T-helper 2 cell treated with Interferon-gamma antibody and Interleukin-4, amounts not matched to agents 5 μg/mL and 100 μg/mL, for 36 hours (primary cell): ENCODE results near the gene SLC25A46.

ENCODE experiments used
- DNase-seq: peaks from one replicate; pipeline ENCODE4 v3.0.0; 2021; ENCODE audit warnings: low spot score
- H3K27ac Mint-ChIP-seq: one replicate; pipeline ENCODE4 v1.8.0; 2021; ENCODE audit warnings: mild to moderate bottlenecking, mixed read lengths
- H3K27me3 Mint-ChIP-seq: one replicate; pipeline ENCODE4 v1.8.0; 2021; ENCODE audit warnings: low read depth, mixed read lengths
- H3K36me3 Mint-ChIP-seq: one replicate; pipeline ENCODE4 v1.8.0; 2021; ENCODE audit warnings: low read depth, mixed read lengths
- H3K4me1 Mint-ChIP-seq: one replicate; pipeline ENCODE4 v1.8.0; 2021; ENCODE audit warnings: low read depth, mixed read lengths
- H3K4me3 Mint-ChIP-seq: one replicate; pipeline ENCODE4 v1.8.0; 2022; ENCODE audit warnings: mild to moderate bottlenecking, moderate library complexity, mixed read lengths
- H3K9me3 Mint-ChIP-seq: one replicate; pipeline ENCODE4 v1.8.0; 2021; ENCODE audit warnings: mixed read lengths

The SLC25A46 gene

DNA sequence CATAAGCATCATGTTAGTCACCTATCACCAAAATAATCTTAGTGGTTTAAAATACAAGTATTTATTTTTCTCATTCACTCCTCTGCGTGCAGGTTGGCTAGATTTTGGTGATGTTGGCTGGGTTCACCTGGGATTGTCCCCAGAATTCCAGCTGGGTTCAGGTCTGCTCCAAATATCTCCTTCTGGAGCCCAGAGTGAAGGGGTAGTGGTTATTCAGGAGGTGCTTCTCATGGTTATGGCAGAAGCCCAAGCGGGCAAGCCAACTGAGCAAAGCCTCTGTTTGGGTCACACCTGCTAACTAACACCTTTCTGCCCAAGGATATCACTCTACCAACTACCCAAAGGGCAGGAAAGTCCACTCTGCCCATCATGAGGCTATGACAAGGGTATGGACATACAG, 4.7 kb upstream of the SLC25A46 start:
- DNase-seq = no peak
- H3K4me1 Mint-ChIP-seq = peaks cover 13% of the 10 kb centered on the region
- H3K27me3 Mint-ChIP-seq = peaks cover 23% of the 10 kb centered on the region
- peaks cover 2% of the 10 kb centered on the region for H3K36me3 Mint-ChIP-seq
- H3K4me3 Mint-ChIP-seq = no peak overlapping the region
- H3K27ac Mint-ChIP-seq = no peak overlapping the region
- no peaks in the 10 kb centered on the region for H3K9me3 Mint-ChIP-seq

- H3K9me3 Mint-ChIP-seq = no peaks in the 10 kb centered on the region
- no peak overlapping the region for H3K27ac Mint-ChIP-seq
- H3K27me3 Mint-ChIP-seq = peaks cover 23% of the 10 kb centered on the region
- H3K36me3 Mint-ChIP-seq = peaks cover 5% of the 10 kb centered on the region
- no peak overlapping the region for H3K4me3 Mint-ChIP-seq
- H3K4me1 Mint-ChIP-seq = peaks cover 20% of the 10 kb centered on the region
- DNase-seq = no peak
These were observed 3.3 kb upstream of the SLC25A46 start for GRCh38 chr5:110735556-110735955.

- peaks cover 21% of the 10 kb centered on the region for H3K27me3 Mint-ChIP-seq
- H3K9me3 Mint-ChIP-seq = no peaks in the 10 kb centered on the region
- H3K27ac Mint-ChIP-seq = no peak overlapping the region
- no peak overlapping the region for H3K4me3 Mint-ChIP-seq
- H3K4me1 Mint-ChIP-seq = peaks cover 27% of the 10 kb centered on the region
- DNase-seq = no peak
- H3K36me3 Mint-ChIP-seq = peaks cover 6% of the 10 kb centered on the region
These were observed 2.1 kb upstream of the SLC25A46 start for GRCh38 chr5:110736753-110737152.

- H3K27ac Mint-ChIP-seq = peak overlapping the region; percentile 94
- H3K4me3 Mint-ChIP-seq = peak overlapping the region; percentile 99
These were observed 350 bp upstream of the SLC25A46 start for GRCh38 chr5:110738503-110738811.

DNA sequence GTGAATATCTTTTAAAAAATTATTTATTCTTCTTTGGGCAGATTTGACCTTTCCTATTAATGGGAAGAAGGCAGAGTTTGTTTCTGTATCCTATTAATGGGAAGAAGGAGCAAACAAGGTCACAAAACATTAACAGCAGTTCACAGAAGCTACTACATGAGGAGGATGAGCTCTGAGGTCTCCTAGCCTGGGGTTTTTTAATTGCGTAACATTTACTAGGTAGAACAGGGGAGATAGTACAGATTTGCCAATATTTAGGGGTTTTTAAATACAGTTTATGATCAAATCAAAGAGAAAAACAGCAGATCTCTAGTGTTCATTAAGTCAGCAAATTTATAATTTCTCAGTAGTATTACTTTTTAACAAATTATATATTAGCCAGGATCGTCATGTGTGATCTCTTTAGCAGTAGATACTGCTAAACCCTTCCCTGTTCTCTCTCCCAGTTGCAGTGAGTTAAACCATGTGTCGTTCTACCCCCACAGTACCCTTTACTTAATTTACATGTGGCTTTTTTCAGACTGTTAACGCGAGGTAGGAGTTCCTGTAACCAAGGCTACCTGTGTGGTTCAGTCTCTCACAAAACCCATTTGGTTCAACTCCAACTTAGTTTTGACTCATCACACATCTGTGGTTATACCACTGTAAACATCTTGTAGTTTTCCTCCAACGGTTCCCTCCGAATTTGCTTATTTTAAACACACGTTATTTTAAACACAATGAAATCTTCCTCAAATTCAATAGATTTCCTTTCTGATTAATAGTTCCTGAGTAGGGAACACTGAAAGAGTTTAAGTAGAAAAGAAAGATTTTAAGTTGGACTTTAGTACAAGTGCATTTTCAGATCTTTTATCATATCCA, 13.3 kb downstream of the SLC25A46 start:
- DNase-seq = peak; percentile 56
- Mint-ChIP-seq H3K27me3 (no peaks in the 10 kb centered on the region), H3K4me1 (peaks cover 41% of the 10 kb centered on the region), H3K4me3 (peak overlapping the region; percentile 51), H3K9me3 (no peaks in the 10 kb centered on the region), H3K36me3 (peaks cover 55% of the 10 kb centered on the region), H3K27ac (peak overlapping the region; percentile 83)

More at GRCh38 chr5:110738503-110738811, 350 bp upstream of the SLC25A46 start:
- Mint-ChIP-seq H3K9me3 (no peaks in the 10 kb centered on the region), H3K4me1 (peaks cover 29% of the 10 kb centered on the region), H3K27me3 (peaks cover 18% of the 10 kb centered on the region), H3K36me3 (peaks cover 8% of the 10 kb centered on the region)
- DNase-seq = no peak

DNA sequence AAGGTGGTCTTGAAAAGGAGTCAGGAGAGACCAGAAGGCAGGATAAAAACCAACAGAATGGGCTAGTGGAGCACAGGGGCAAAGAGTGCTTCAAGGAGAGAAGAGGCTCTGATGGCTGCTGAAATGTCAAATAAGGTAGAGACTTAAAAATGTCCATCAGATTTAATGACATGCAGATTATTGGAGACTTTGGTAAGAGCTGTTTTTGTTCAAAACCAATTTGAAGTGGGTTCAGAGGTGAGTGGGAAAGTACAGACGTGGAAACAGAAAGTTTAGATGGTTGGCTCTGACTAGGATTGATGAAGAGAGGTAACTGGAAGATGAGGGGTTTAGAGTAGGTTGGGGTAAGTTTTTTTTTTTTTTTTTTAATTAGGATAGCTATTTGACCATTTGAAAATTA, 14.1 kb downstream of the SLC25A46 start:
- Mint-ChIP-seq H3K27me3 (no peaks in the 10 kb centered on the region), H3K27ac (peak overlapping the region; percentile 83), H3K4me3 (peak overlapping the region; percentile 51), H3K4me1 (peaks cover 44% of the 10 kb centered on the region), H3K36me3 (peaks cover 54% of the 10 kb centered on the region), H3K9me3 (no peaks in the 10 kb centered on the region)
- peak; percentile 15 for DNase-seq

- Mint-ChIP-seq H3K9me3 (no peaks in the 10 kb centered on the region), H3K36me3 (peaks cover 52% of the 10 kb centered on the region), H3K4me3 (no peak overlapping the region), H3K27me3 (no peaks in the 10 kb centered on the region), H3K4me1 (peaks cover 44% of the 10 kb centered on the region), H3K27ac (peak overlapping the region; percentile 5)
- no peak for DNase-seq
These were observed 14.8 kb downstream of the SLC25A46 start for GRCh38 chr5:110753600-110753999.

DNA sequence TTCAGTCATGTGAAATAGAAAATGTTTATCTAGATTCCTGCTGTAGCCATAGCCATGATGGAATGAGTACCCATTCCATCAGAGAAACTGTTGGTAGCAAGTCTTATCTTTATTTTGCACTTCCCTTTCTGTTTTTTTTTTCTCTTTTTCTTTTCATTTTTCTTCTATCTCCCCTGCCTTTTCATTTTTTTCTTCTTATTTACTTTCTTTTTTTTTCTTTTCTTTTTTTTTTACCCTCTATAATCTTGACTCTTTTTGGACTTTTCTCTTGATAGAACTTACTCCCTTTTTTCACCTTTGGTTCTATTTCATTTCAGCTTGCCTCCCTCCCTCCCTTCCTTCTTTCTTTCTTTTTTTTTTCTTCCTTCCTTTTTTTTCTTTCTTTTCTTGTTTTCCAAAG, 15.4 kb downstream of the SLC25A46 start:
- H3K9me3 Mint-ChIP-seq = no peaks in the 10 kb centered on the region
- no peak for DNase-seq
- peaks cover 46% of the 10 kb centered on the region for H3K36me3 Mint-ChIP-seq
- H3K4me3 Mint-ChIP-seq = peak overlapping the region; percentile 63
- no peaks in the 10 kb centered on the region for H3K27me3 Mint-ChIP-seq
- H3K27ac Mint-ChIP-seq = peak overlapping the region; percentile 81
- peaks cover 44% of the 10 kb centered on the region for H3K4me1 Mint-ChIP-seq

DNA sequence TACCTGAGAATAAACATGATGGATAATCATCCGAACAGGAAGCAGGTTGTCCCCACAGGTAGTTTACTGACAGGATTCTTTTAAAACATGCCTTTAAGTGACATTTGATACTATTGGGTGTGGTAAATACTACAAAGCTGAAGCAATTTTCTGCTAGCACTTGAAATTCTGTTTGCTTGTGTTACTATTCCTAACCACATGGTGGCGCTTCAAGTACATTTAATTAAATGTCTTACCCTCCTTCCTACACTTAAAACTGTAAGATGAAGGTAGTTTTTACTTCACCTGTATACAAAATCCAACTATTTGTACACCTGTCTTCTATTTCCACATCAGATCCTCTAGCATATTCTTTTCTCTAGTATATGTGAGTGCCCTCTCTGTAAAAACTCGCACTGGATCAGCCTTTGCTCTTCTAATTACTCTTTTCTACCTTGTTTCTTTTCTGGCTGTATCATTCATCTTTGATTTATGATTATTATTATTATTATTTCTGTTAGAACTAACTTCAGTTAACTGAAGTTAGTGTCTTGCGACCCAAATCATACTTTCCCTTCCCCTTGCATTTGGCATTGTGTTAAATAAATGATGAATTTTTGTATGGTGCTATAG, 18.4 kb downstream of the SLC25A46 start:
- no peak overlapping the region for H3K4me3 Mint-ChIP-seq
- H3K27me3 Mint-ChIP-seq = no peaks in the 10 kb centered on the region
- no peaks in the 10 kb centered on the region for H3K9me3 Mint-ChIP-seq
- no peak for DNase-seq
- no peak overlapping the region for H3K27ac Mint-ChIP-seq
- H3K36me3 Mint-ChIP-seq = peaks cover 27% of the 10 kb centered on the region
- peaks cover 28% of the 10 kb centered on the region for H3K4me1 Mint-ChIP-seq

- Mint-ChIP-seq H3K27ac (no peak overlapping the region), H3K27me3 (no peaks in the 10 kb centered on the region), H3K9me3 (no peaks in the 10 kb centered on the region), H3K4me1 (peaks cover 4% of the 10 kb centered on the region), H3K36me3 (peaks cover 17% of the 10 kb centered on the region), H3K4me3 (no peak overlapping the region)
- DNase-seq = no peak
These were observed 21.4 kb downstream of the SLC25A46 start for GRCh38 chr5:110760158-110760557.

DNA sequence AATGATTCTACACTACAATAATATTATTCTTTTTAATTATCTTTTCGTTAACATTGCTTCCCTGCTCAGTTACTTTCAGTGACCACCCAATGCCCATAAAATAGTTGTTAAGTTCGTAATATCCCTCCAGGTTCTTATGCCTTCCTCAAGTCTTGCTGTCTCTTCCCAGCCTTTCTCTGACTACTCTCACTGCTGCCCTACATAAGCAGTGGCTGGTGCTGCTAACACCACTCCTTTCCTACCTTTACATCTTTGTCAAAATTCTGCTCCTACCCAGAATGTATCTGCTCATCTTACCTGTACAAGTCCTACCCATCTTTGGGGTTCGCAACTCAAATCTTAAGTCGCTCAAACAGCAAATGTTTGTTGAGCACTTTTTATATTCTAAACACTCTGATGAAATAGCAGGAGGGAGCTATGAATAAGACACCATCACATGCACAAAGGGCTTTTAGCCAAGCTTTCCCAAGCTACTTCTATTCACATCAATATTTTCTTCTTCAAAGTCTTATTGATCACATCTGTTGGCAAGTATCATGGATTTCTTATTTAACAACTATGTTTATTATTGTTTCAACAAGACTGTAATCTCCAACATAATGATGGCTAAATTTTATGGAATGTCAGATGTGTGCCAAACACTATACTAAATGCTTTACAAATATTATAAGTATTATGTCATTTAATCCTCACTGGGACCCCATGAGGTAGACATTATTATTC, 29.5 kb downstream of the SLC25A46 start:
- no peak for DNase-seq
- peaks cover 1% of the 10 kb centered on the region for H3K36me3 Mint-ChIP-seq
- no peaks in the 10 kb centered on the region for H3K9me3 Mint-ChIP-seq
- no peak overlapping the region for H3K27ac Mint-ChIP-seq
- peaks cover 37% of the 10 kb centered on the region for H3K27me3 Mint-ChIP-seq
- no peaks in the 10 kb centered on the region for H3K4me1 Mint-ChIP-seq
- H3K4me3 Mint-ChIP-seq = no peak overlapping the region

DNA sequence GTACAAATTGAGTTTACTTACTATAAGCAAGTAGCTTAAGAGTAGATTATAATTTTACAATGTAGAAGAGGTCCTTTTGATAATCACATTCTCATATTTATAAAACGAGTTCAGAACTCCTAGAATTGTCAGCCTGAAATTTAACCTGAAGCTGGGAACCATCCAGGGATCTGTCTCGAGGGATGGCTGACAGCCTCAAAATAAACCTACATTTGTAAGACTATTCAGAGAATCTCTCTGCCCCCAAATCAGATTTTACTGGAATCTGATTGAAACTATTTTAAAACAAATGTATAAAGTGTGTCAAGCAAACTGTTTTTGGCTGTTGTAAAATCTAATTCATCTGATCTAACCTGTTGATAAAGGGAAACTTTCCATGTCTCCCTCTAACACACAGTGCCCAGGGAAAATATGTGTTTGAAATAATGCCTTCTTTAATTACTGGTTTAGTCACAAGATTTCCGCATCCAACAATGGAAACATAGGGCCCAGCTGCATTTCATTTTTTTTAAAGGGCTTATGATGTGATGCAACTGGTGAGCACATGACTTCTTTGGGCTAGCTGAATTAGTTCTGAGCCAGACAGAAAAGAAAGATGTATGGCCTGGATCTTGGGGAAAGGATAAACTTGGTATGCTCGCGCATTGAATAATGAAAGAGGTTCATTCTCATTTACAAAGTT, 30.3 kb downstream of the SLC25A46 start:
- Mint-ChIP-seq H3K9me3 (no peaks in the 10 kb centered on the region), H3K27ac (no peak overlapping the region), H3K36me3 (peaks cover 1% of the 10 kb centered on the region), H3K27me3 (peaks cover 37% of the 10 kb centered on the region), H3K4me1 (no peaks in the 10 kb centered on the region), H3K4me3 (no peak overlapping the region)
- no peak for DNase-seq

GRCh38 chr5:110770286-110770685, 31.5 kb downstream of the SLC25A46 start:
- DNase-seq = no peak
- H3K27ac Mint-ChIP-seq = no peak overlapping the region
- H3K36me3 Mint-ChIP-seq = no peaks in the 10 kb centered on the region
- H3K4me1 Mint-ChIP-seq = no peaks in the 10 kb centered on the region
- peaks cover 37% of the 10 kb centered on the region for H3K27me3 Mint-ChIP-seq
- H3K9me3 Mint-ChIP-seq = no peaks in the 10 kb centered on the region
- H3K4me3 Mint-ChIP-seq = no peak overlapping the region

GRCh38 chr5:110784901-110785300, 46.1 kb downstream of the SLC25A46 start:
- no peak overlapping the region for H3K4me3 Mint-ChIP-seq
- no peaks in the 10 kb centered on the region for H3K36me3 Mint-ChIP-seq
- H3K27ac Mint-ChIP-seq = no peak overlapping the region
- DNase-seq = no peak
- H3K4me1 Mint-ChIP-seq = peaks cover 4% of the 10 kb centered on the region
- no peaks in the 10 kb centered on the region for H3K27me3 Mint-ChIP-seq
- H3K9me3 Mint-ChIP-seq = no peaks in the 10 kb centered on the region
